Measurements from ENCODE around the gene GLRA1.

GLRA1 gene

GRCh38 chr5:151924564-151925301, at the start of gene GLRA1:
GLRA1 (minus strand) TSS chr5:151924851; CDS start chr5:151924549, 302 bp downstream.
- DNase-seq (ENCODE audit: low read depth in 2 of 2, low spot score in 1 of 2): peak in 1 of 2 donors; percentile 4

GRCh38 chr5:151970885-151971284, 46.2 kb upstream of the GLRA1 start:
- DNase-seq (ENCODE audit: low read depth in 2 of 2, low spot score in 1 of 2): no peak

- no peak for DNase-seq (ENCODE audit: low read depth in 2 of 2, low spot score in 1 of 2)
Measured at GRCh38 chr5:151967865-151968264, 43.2 kb upstream of the GLRA1 start.

- no peak for DNase-seq (ENCODE audit: low read depth in 2 of 2, low spot score in 1 of 2)
Measured at GRCh38 chr5:151966046-151966445, 41.4 kb upstream of the GLRA1 start.

GRCh38 chr5:151964471-151964870, 39.8 kb upstream of the GLRA1 start:
- no peak for DNase-seq (ENCODE audit: low read depth in 2 of 2, low spot score in 1 of 2)

- no peak for DNase-seq (ENCODE audit: low read depth in 2 of 2, low spot score in 1 of 2)
Measured at GRCh38 chr5:151961557-151961956, 36.9 kb upstream of the GLRA1 start.

GRCh38 chr5:151958111-151958510, 33.5 kb upstream of the GLRA1 start:
- no peak for DNase-seq (ENCODE audit: low read depth in 2 of 2, low spot score in 1 of 2)

GRCh38 chr5:151956725-151957124, 32.1 kb upstream of the GLRA1 start:
- no peak for DNase-seq (ENCODE audit: low read depth in 2 of 2, low spot score in 1 of 2)

GRCh38 chr5:151954255-151954654, 29.6 kb upstream of the GLRA1 start:
- no peak for DNase-seq (ENCODE audit: low read depth in 2 of 2, low spot score in 1 of 2)

- DNase-seq (ENCODE audit: low read depth in 2 of 2, low spot score in 1 of 2): no peak
Measured at GRCh38 chr5:151953833-151954232, 29.2 kb upstream of the GLRA1 start.

GRCh38 chr5:151952238-151952637, 27.6 kb upstream of the GLRA1 start:
- no peak for DNase-seq (ENCODE audit: low read depth in 2 of 2, low spot score in 1 of 2)

GRCh38 chr5:151950706-151951105, 26.1 kb upstream of the GLRA1 start:
- DNase-seq (ENCODE audit: low read depth in 2 of 2, low spot score in 1 of 2): no peak

GRCh38 chr5:151949701-151950308, 25.2 kb upstream of the GLRA1 start:
- no peak for DNase-seq (ENCODE audit: low read depth in 2 of 2, low spot score in 1 of 2)

GRCh38 chr5:151949113-151949512, 24.5 kb upstream of the GLRA1 start:
- no peak for DNase-seq (ENCODE audit: low read depth in 2 of 2, low spot score in 1 of 2)

GRCh38 chr5:151947931-151948608, 23.4 kb upstream of the GLRA1 start:
- no peak for DNase-seq (ENCODE audit: low read depth in 2 of 2, low spot score in 1 of 2)

- no peak for DNase-seq (ENCODE audit: low read depth in 2 of 2, low spot score in 1 of 2)
Measured at GRCh38 chr5:151937851-151938250, 13.2 kb upstream of the GLRA1 start.

GRCh38 chr5:151935135-151935695, 10.6 kb upstream of the GLRA1 start:
- no peak for DNase-seq (ENCODE audit: low read depth in 2 of 2, low spot score in 1 of 2)

GRCh38 chr5:151931260-151931659, 6.6 kb upstream of the GLRA1 start:
- DNase-seq (ENCODE audit: low read depth in 2 of 2, low spot score in 1 of 2): no peak

- no peak for DNase-seq (ENCODE audit: low read depth in 2 of 2, low spot score in 1 of 2)
Measured at GRCh38 chr5:151926188-151926587, 1.5 kb upstream of the GLRA1 start.

GRCh38 chr5:151925340-151925739, 689 bp upstream of the GLRA1 start:
- no peak for DNase-seq (ENCODE audit: low read depth in 2 of 2, low spot score in 1 of 2)

- no peak for DNase-seq (ENCODE audit: low read depth in 2 of 2, low spot score in 1 of 2)
Measured at GRCh38 chr5:151923866-151924476, 680 bp downstream of the GLRA1 start.

GRCh38 chr5:151921916-151922315, 2.7 kb downstream of the GLRA1 start:
- no peak for DNase-seq (ENCODE audit: low read depth in 2 of 2, low spot score in 1 of 2)
